Measurements from ENCODE around the gene RCBTB1.
"Not testable (repeated sequence)": the region's sequence is repeated elsewhere in the genome, so short reads cannot be mapped to it uniquely, and the experiment has no call there.

RCBTB1 gene

GRCh38 chr13:49616676-49617065 is 31.3 kb upstream of the RCBTB1 start:
- peak overlapping the region; percentile 38 for H3K27ac Mint-ChIP-seq (ENCODE audit: low read depth)
- H3K4me3 Mint-ChIP-seq: no peak overlapping the region
- no peaks in the 10 kb centered on the region for H3K9me3 Mint-ChIP-seq
- DNase-seq (ENCODE audit: low spot score in 2 of 2) (no peak), ATAC-seq (replicated peaks; ENCODE audit: extremely low read depth, poor library complexity, severe bottlenecking) (no peak)
- no peaks in the 10 kb centered on the region for H3K27me3 Mint-ChIP-seq
- H3K36me3 Mint-ChIP-seq (ENCODE audit: insufficient read depth): no peaks in the 10 kb centered on the region
- H3K4me1 Mint-ChIP-seq: no peaks in the 10 kb centered on the region

GRCh38 chr13:49615836-49616675 is 30.7 kb upstream of the RCBTB1 start:
- peak overlapping the region; percentile 38 for H3K27ac Mint-ChIP-seq (ENCODE audit: low read depth)
- H3K4me3 Mint-ChIP-seq: no peak overlapping the region

GRCh38 chr13:49612042-49612441 is 26.7 kb upstream of the RCBTB1 start:
- not testable (repeated sequence) for H3K9me3 Mint-ChIP-seq; H3K4me3 Mint-ChIP-seq; DNase-seq (ENCODE audit: low spot score in 2 of 2); ATAC-seq (replicated peaks; ENCODE audit: extremely low read depth, poor library complexity, severe bottlenecking); H3K27ac Mint-ChIP-seq (ENCODE audit: low read depth); H3K36me3 Mint-ChIP-seq (ENCODE audit: insufficient read depth); H3K27me3 Mint-ChIP-seq; H3K4me1 Mint-ChIP-seq

More at GRCh38 chr13:49615836-49616675, 30.7 kb upstream of the RCBTB1 start:
- no peak for ATAC-seq (replicated peaks; ENCODE audit: extremely low read depth, poor library complexity, severe bottlenecking)
- H3K9me3 Mint-ChIP-seq: no peaks in the 10 kb centered on the region
- DNase-seq (ENCODE audit: low spot score in 2 of 2): no peak
- H3K4me1 Mint-ChIP-seq: no peaks in the 10 kb centered on the region
- H3K27me3 Mint-ChIP-seq: no peaks in the 10 kb centered on the region
- H3K36me3 Mint-ChIP-seq (ENCODE audit: insufficient read depth): no peaks in the 10 kb centered on the region

- H3K36me3 Mint-ChIP-seq (ENCODE audit: insufficient read depth): no peaks in the 10 kb centered on the region
- H3K27me3 Mint-ChIP-seq: no peaks in the 10 kb centered on the region
- H3K4me1 Mint-ChIP-seq: peaks cover 5% of the 10 kb centered on the region
- no peak for DNase-seq (ENCODE audit: low spot score in 2 of 2)
- no peak for ATAC-seq (replicated peaks; ENCODE audit: extremely low read depth, poor library complexity, severe bottlenecking)
- no peak overlapping the region for H3K4me3 Mint-ChIP-seq
- no peaks in the 10 kb centered on the region for H3K9me3 Mint-ChIP-seq
- H3K27ac Mint-ChIP-seq (ENCODE audit: low read depth): no peak overlapping the region
These were observed 24.8 kb upstream of the RCBTB1 start for GRCh38 chr13:49610176-49610575.

GRCh38 chr13:49608651-49609331 is 23.4 kb upstream of the RCBTB1 start:
- Mint-ChIP-seq H3K36me3 (ENCODE audit: insufficient read depth) (no peaks in the 10 kb centered on the region), H3K27me3 (no peaks in the 10 kb centered on the region), H3K4me1 (peaks cover 5% of the 10 kb centered on the region), H3K27ac (ENCODE audit: low read depth) (no peak overlapping the region), H3K4me3 (no peak overlapping the region), H3K9me3 (no peaks in the 10 kb centered on the region)
- ATAC-seq (replicated peaks; ENCODE audit: extremely low read depth, poor library complexity, severe bottlenecking): no peak
- no peak for DNase-seq (ENCODE audit: low spot score in 2 of 2)

GRCh38 chr13:49607761-49608160 is 22.4 kb upstream of the RCBTB1 start:
- no peaks in the 10 kb centered on the region for H3K36me3 Mint-ChIP-seq (ENCODE audit: insufficient read depth)
- H3K27ac Mint-ChIP-seq (ENCODE audit: low read depth): no peak overlapping the region
- no peak overlapping the region for H3K4me3 Mint-ChIP-seq
- DNase-seq (ENCODE audit: low spot score in 2 of 2) (no peak), ATAC-seq (replicated peaks; ENCODE audit: extremely low read depth, poor library complexity, severe bottlenecking) (no peak)
- peaks cover 5% of the 10 kb centered on the region for H3K4me1 Mint-ChIP-seq
- no peaks in the 10 kb centered on the region for H3K27me3 Mint-ChIP-seq
- H3K9me3 Mint-ChIP-seq: no peaks in the 10 kb centered on the region

GRCh38 chr13:49606747-49607648 is 21.6 kb upstream of the RCBTB1 start:
- no peaks in the 10 kb centered on the region for H3K9me3 Mint-ChIP-seq
- H3K27me3 Mint-ChIP-seq: no peaks in the 10 kb centered on the region
- peak overlapping the region; percentile 80 for H3K4me3 Mint-ChIP-seq
- peaks cover 5% of the 10 kb centered on the region for H3K4me1 Mint-ChIP-seq
- no peaks in the 10 kb centered on the region for H3K36me3 Mint-ChIP-seq (ENCODE audit: insufficient read depth)
- peak; percentile 58 to 62 for DNase-seq (ENCODE audit: low spot score in 2 of 2)
- peak; percentile 99 for ATAC-seq (replicated peaks; ENCODE audit: extremely low read depth, poor library complexity, severe bottlenecking)
- peak overlapping the region; percentile 51 for H3K27ac Mint-ChIP-seq (ENCODE audit: low read depth)

- DNase-seq (ENCODE audit: low spot score in 2 of 2) (no peak), ATAC-seq (replicated peaks; ENCODE audit: extremely low read depth, poor library complexity, severe bottlenecking) (no peak)
- no peaks in the 10 kb centered on the region for H3K9me3 Mint-ChIP-seq
- no peaks in the 10 kb centered on the region for H3K27me3 Mint-ChIP-seq
- no peak overlapping the region for H3K4me3 Mint-ChIP-seq
- peaks cover 5% of the 10 kb centered on the region for H3K4me1 Mint-ChIP-seq
- no peak overlapping the region for H3K27ac Mint-ChIP-seq (ENCODE audit: low read depth)
- no peaks in the 10 kb centered on the region for H3K36me3 Mint-ChIP-seq (ENCODE audit: insufficient read depth)
These were observed 19.2 kb upstream of the RCBTB1 start for GRCh38 chr13:49604570-49604969.

GRCh38 chr13:49602615-49603014 is 17.3 kb upstream of the RCBTB1 start:
- not testable (repeated sequence) for H3K27me3 Mint-ChIP-seq; H3K4me1 Mint-ChIP-seq; DNase-seq (ENCODE audit: low spot score in 2 of 2); H3K36me3 Mint-ChIP-seq (ENCODE audit: insufficient read depth); H3K4me3 Mint-ChIP-seq; H3K27ac Mint-ChIP-seq (ENCODE audit: low read depth); H3K9me3 Mint-ChIP-seq; ATAC-seq (replicated peaks; ENCODE audit: extremely low read depth, poor library complexity, severe bottlenecking)

GRCh38 chr13:49602005-49602404 is 16.6 kb upstream of the RCBTB1 start:
- no peak overlapping the region for H3K27ac Mint-ChIP-seq (ENCODE audit: low read depth)
- no peak for ATAC-seq (replicated peaks; ENCODE audit: extremely low read depth, poor library complexity, severe bottlenecking)
- H3K9me3 Mint-ChIP-seq: no peaks in the 10 kb centered on the region
- H3K27me3 Mint-ChIP-seq: peaks cover 7% of the 10 kb centered on the region
- no peak for DNase-seq (ENCODE audit: low spot score in 2 of 2)
- H3K4me3 Mint-ChIP-seq: no peak overlapping the region
- no peaks in the 10 kb centered on the region for H3K36me3 Mint-ChIP-seq (ENCODE audit: insufficient read depth)
- peaks cover 3% of the 10 kb centered on the region for H3K4me1 Mint-ChIP-seq

GRCh38 chr13:49597043-49597641 is 11.8 kb upstream of the RCBTB1 start:
- Mint-ChIP-seq H3K9me3 (no peaks in the 10 kb centered on the region), H3K4me1 (no peaks in the 10 kb centered on the region), H3K36me3 (ENCODE audit: insufficient read depth) (no peaks in the 10 kb centered on the region), H3K4me3 (no peak overlapping the region), H3K27ac (ENCODE audit: low read depth) (no peak overlapping the region), H3K27me3 (peaks cover 13% of the 10 kb centered on the region)
- no peak for DNase-seq (ENCODE audit: low spot score in 2 of 2)
- ATAC-seq (replicated peaks; ENCODE audit: extremely low read depth, poor library complexity, severe bottlenecking): no peak

- no peak overlapping the region for H3K27ac Mint-ChIP-seq (ENCODE audit: low read depth)
- ATAC-seq (replicated peaks; ENCODE audit: extremely low read depth, poor library complexity, severe bottlenecking): no peak
- no peaks in the 10 kb centered on the region for H3K36me3 Mint-ChIP-seq (ENCODE audit: insufficient read depth)
- H3K4me3 Mint-ChIP-seq: no peak overlapping the region
- H3K27me3 Mint-ChIP-seq: peaks cover 13% of the 10 kb centered on the region
- DNase-seq (ENCODE audit: low spot score in 2 of 2): no peak
- no peaks in the 10 kb centered on the region for H3K4me1 Mint-ChIP-seq
- H3K9me3 Mint-ChIP-seq: no peaks in the 10 kb centered on the region
These were observed 10.9 kb upstream of the RCBTB1 start for GRCh38 chr13:49596221-49596620.
